OCI-LY7 (cell line): Measurements from ENCODE around the gene ANKS1A. TPM values are rescaled to one million over a fixed set of nuclear protein-coding genes. Genes with fewer than 3 reads are reported as not detected.

ENCODE experiments used
- BruUV-seq: library from RNA; stranded (reverse); fragments of 400-500 nt; replicated peaks from 2 replicates; lab custom pipeline; 2021; lab: Mats Ljungman, UMichigan
- CTCF ChIA-PET: fragments of 300-600 bp; sonication (Branson Sonifier 250); formaldehyde crosslinking; loops from one replicate; lab custom pipeline; 2022; ENCODE audit warnings: antibody characterized with exemption; ENCODE audit not compliant: unreplicated experiment; lab: Charles Lee
- POLR2A ChIA-PET: fragments of 300-600 bp; sonication (Branson Sonifier 250); formaldehyde crosslinking; loops from one replicate; lab custom pipeline; 2022; ENCODE audit warnings: antibody characterized with exemption; lab: Charles Lee
- DNase-seq: peaks from one replicate; pipeline ENCODE4 v3.0.0-alpha.2; 2015; ENCODE audit warnings: low spot score
- H2AFZ ChIP-seq: fragments of 200-600 bp; sonication (generic), shearing (Covaris generic); 2 replicates; pipeline ENCODE4 v1.6.1; 2014; ENCODE audit warnings: mild to moderate bottlenecking, antibody characterized with exemption, low read length, moderate library complexity
- H3K27ac ChIP-seq: fragments of 200-600 bp; sonication (generic); 2 replicates; pipeline ENCODE4 v1.5.1; 2014; ENCODE audit warnings: mixed run types, low read depth, mild to moderate bottlenecking, moderate library complexity, low read length, inconsistent platforms; ENCODE audit not compliant: poor library complexity, severe bottlenecking
- H3K36me3 ChIP-seq: fragments of 200-600 bp; sonication (generic); 2 replicates; pipeline ENCODE4 v1.6.1; 2014; ENCODE audit warnings: mild to moderate bottlenecking, antibody characterized with exemption, low read length, moderate library complexity, mixed read lengths; ENCODE audit not compliant: insufficient read depth
- H3K4me1 ChIP-seq: fragments of 200-600 bp; sonication (generic); 2 replicates; pipeline ENCODE4 v1.5.1; 2014; ENCODE audit warnings: mild to moderate bottlenecking, low read length; ENCODE audit not compliant: insufficient read depth, poor library complexity, severe bottlenecking
- H3K4me2 ChIP-seq: fragments of 200-600 bp; sonication (generic); 2 replicates; pipeline ENCODE4 v1.6.1; 2014; ENCODE audit warnings: mild to moderate bottlenecking, low read length
- H3K4me3 ChIP-seq: fragments of 200-600 bp; sonication (generic); 2 replicates; pipeline ENCODE4 v1.5.1; 2014; ENCODE audit warnings: mild to moderate bottlenecking, low read depth, low read length; ENCODE audit not compliant: poor library complexity, severe bottlenecking
- H3K79me2 ChIP-seq: fragments of 200-600 bp; sonication (generic); 2 replicates; pipeline ENCODE4 v1.6.1; 2016; ENCODE audit warnings: low read depth, mild to moderate bottlenecking, low read length, moderate library complexity, mixed read lengths; ENCODE audit not compliant: insufficient read depth
- H3K9me2 ChIP-seq: fragments of 200-600 bp; sonication (generic); 2 replicates; pipeline ENCODE4 v1.6.1; 2016; ENCODE audit warnings: mild to moderate bottlenecking, low read length, mixed read lengths; ENCODE audit not compliant: insufficient read depth
- H3K9me3 ChIP-seq: fragments of 200-600 bp; sonication (generic); 2 replicates; pipeline ENCODE4 v1.6.1; 2014; ENCODE audit warnings: mild to moderate bottlenecking, mixed run types, low read length, mixed read lengths
- H4K20me1 ChIP-seq: fragments of 200-600 bp; sonication (generic); 2 replicates; pipeline ENCODE4 v1.6.1; 2014; ENCODE audit warnings: mild to moderate bottlenecking, antibody characterized with exemption, low read length, moderate library complexity, mixed read lengths; ENCODE audit not compliant: insufficient read depth
- CTCF ChIP-seq: fragments of 200-600 bp; sonication (generic); conservative IDR thresholded peaks from 2 replicates; pipeline ENCODE4 v1.5.1; 2014; ENCODE audit warnings: mild to moderate bottlenecking, antibody characterized with exemption, low read length, moderate library complexity, mixed read lengths
- EZH2phosphoT487 ChIP-seq: fragments of 200-600 bp; sonication (generic); IDR thresholded peaks from 2 replicates; pipeline ENCODE4 v1.6.1; 2018; ENCODE audit warnings: low read depth, borderline replicate concordance, mild to moderate bottlenecking, mixed run types, antibody characterized with exemption, low read length, moderate library complexity, mixed read lengths
- intact Hi-C: fragments of 100-400 bp; cut with micrococcal nuclease; formaldehyde crosslinking; loops from one replicate; pipeline ENCODE4 v1.10.0; 2022; ENCODE audit not compliant: unreplicated experiment
- total RNA-seq, 2 experiments: library from RNA; depleted of rRNA in 1 of 2; stranded (reverse); fragments of >200 nt in 1 of 2; shearing (Covaris generic) in 1 of 2; gene quantifications; 2 replicates each; pipeline ENCODE4 v1.2.3, GENCODE V29; 2014 to 2022

Gene ANKS1A
- total RNA-seq, 2 experiments from 2014 or later, result 7.8 to 13.8 TPM

GRCh38 chr6:34912715-34913464, 23.8 kb downstream of the ANKS1A start:
- Histone ChIP-seq H3K36me3 (no peaks in the 10 kb centered on the region), H3K27ac (no peak overlapping the region), H4K20me1 (no peaks in the 10 kb centered on the region), H2AFZ (no peak overlapping the region), H3K9me3 (no peaks in the 10 kb centered on the region), H3K4me2 (no peak overlapping the region), H3K4me3 (no peak overlapping the region), H3K9me2 (no peaks in the 10 kb centered on the region), H3K4me1 (peaks cover 10% of the 10 kb centered on the region), H3K79me2 (no peaks in the 10 kb centered on the region)
- DNase-seq, result peak; percentile 10
- TF ChIP-seq CTCF (no peak), EZH2phosphoT487 (no peak)
- intact Hi-C loops, result no loop called here
- POLR2A ChIA-PET, result interaction anchor here (1.0 kb wide), 1 partner anchor 9 kb away, joined by 5 read pairs; no protein-coding TSS in a partner anchor
- CTCF ChIA-PET, result no interaction called here
- no TSS peak for BruUV-seq

- H3K4me1 ChIP-seq, result peaks cover 10% of the 10 kb centered on the region
- no peaks in the 10 kb centered on the region for H4K20me1 ChIP-seq
- POLR2A ChIA-PET, result interaction anchor here (0.5 to 1.4 kb wide), 3 partner anchors 11 to 66 kb away, joined by 3 to 6 read pairs (median 4); no protein-coding TSS in a partner anchor
- no peaks in the 10 kb centered on the region for H3K9me3 ChIP-seq
- no peak for DNase-seq
- H3K79me2 ChIP-seq, result no peaks in the 10 kb centered on the region
- CTCF ChIA-PET, result no interaction called here
- H3K9me2 ChIP-seq, result no peaks in the 10 kb centered on the region
- BruUV-seq, result no TSS peak
- H2AFZ ChIP-seq, result no peak overlapping the region
- no peak overlapping the region for H3K27ac ChIP-seq
- TF ChIP-seq CTCF (no peak), EZH2phosphoT487 (no peak)
- no peaks in the 10 kb centered on the region for H3K36me3 ChIP-seq
- H3K4me3 ChIP-seq, result no peak overlapping the region
- intact Hi-C loops, result no loop called here
- no peak overlapping the region for H3K4me2 ChIP-seq
These were observed 25.3 kb downstream of the ANKS1A start for GRCh38 chr6:34914358-34914757.
